HG03439 (cell line): ENCODE results near the gene NOTCH1.

Experiments used
- ATAC-seq: cut with Tn5 transposase; IDR thresholded peaks from one replicate; pipeline ENCODE4 v1.9.1; 2021; ENCODE audit warnings: mild to moderate bottlenecking, moderate library complexity; ENCODE audit not compliant: unreplicated experiment

Gene NOTCH1

DNA sequence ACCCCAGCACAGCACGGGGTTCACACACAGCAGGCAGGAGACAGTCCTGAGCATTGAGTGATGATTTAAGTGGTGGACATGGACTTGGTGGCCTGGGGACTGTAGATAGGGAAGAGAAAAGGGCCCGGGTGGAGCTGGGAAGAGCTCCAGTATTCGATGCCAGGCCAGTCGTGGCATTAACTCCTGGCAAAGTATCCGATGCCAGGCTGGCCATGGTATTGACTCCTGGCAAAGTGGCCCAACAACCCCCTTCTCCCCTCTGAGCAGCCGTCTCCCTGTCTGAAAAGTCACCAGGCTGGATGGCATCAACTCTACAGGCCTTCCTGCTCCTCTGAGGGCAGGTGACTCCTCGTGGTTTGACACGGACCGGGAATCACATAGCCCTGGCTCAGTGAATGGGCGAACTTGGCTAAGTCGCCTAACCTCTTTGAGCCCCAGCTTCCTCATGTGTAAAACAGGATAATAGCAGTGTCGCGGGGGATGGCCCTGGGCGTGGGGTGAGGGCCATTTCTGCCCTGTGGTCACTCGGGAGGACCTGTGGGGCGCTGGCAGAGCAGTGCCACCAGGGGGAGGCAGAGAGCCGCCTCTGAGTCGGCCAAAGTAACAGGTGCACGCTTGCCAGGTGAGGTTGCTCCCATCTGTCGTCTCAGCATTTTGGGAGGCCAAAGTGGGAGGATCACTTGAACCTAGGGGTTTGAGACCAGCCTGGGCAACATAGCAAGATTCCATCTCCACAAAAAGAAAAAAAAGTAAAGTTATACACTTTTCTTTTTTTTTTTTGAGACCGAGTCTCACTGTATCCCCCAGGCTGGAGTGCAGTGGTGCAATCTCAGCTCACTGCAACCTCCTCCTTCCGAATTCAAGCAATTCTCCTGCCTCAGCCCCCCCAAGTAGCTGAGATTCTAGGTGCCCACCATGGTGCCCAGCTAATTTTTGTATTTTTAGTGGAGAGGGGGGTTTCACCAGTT, 57.3 kb downstream of the NOTCH1 start:
- no peak for ATAC-seq

DNA sequence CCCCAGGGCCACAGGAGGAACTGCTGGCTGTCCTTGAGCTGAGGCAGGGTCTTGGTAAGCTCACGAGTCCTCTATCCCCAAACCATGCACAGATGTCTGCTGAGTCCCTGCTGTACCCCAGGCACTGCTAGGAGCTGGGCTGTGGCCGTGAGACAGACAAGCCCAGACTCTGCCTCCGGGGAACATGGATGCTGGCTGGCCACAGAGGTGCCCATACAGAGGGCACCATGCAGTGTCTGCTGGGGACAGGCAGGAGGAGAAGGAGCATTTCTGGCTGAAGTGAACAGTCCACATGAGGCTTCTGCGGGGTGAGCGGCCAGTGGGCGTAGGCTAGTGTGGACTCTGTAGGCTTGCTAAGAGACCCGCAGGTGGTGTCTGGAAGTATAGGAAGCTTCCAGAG, 58.2 kb downstream of the NOTCH1 start:
- no peak for ATAC-seq

DNA sequence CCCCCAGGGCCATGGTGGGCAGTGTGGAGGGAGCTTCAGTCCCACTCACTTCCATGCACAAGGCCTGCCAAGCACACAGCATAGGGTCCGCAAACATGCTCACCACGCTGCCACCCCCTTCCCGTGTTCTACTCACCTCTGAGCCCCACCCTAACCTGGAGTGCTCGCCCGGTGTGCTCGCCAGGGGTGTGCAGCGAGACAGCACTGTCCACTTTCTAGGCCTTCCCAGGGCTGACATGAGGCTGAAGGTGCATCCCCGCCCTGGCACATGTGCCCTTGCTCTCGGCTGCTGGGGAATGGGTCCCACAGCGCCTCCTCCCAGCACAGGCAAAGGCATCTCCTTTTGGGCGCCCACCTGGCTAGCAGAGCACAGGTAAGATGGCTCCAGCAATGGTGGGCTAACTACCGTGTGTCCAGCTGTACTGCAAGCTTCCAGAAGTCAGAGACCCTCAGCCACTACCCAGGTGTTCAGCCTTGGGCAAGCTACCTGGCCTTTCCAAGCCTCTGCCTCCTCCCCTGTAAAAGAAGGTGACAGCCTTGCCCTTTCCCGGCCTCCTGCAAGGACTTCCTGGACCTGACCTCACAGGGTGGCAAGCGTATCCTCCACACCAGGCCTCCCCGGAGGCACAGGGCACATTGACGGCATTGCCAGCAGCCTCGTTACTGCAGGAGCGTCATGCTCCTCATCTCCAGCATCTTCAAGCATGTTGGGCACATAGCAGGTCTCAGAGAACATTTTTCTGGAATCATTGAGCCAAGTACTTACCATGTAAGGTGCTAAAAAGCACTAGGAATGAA, 58.8 kb downstream of the NOTCH1 start:
- ATAC-seq = no peak

DNA sequence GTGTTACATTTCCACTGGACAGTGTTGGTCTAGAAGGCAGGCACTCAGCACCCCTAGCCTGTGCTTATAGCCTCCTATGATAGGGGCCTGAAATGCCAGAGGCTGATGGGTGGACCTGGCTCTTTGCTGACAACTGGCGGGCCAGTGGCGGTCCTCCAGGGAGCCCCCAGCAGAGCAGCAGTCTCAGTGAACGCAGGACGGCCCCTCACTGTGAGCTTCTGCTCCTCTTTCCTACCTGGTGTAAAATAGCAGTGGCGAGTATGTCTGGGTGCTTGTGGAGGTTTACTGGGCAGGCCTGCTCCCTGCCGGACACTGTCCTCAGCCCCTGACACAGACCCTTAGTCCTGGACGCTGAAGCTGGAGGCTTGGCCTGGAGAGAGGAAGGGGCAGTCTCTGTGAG, 59.7 kb downstream of the NOTCH1 start:
- no peak for ATAC-seq

DNA sequence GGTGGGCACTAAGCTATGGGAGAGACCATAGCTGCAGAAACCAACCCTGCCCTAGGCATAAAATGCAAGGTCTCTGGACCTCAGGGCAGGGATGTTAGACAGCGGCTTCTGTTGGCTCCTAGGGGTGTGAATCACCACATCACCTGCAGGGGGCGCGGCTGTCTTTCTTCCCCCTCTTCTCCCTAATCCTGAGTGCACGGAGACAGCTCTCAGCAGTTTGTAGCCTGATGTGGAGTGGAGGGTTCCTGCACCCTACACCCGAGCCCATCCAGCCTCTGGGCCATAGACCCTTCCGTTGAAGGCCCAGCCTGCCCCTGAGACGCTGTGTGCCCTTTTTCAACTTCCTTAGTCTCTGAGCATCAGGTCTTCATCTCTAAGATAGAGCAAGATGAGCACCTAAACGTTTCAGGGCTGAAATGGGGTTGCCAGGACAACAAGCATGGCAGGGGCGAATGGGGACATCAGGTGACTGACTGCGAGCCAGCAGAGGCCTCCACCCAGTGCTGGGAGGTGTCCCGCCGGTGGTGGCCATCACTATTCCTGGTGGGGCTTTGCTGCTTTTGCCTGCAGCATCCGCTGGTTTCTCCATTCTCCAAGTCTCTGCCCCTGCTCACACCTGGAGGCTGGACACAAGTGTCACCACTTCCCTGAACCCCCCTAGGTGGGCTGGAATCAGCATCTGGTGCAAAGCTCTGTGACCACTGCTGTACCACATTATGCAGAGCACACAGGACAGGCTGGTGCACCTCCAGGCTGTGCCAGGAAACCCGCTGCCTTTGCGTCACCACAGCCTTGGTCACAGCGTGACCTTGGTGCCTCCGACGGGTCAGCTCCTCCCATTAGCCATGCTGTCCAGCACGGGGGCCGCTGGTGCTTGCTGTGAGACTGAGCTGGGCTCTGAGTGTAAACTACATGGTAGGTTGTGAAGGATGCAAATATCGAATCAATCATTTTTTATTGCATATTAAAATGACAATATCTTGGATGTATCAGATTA, 60.5 kb downstream of the NOTCH1 start:
- ATAC-seq = no peak

DNA sequence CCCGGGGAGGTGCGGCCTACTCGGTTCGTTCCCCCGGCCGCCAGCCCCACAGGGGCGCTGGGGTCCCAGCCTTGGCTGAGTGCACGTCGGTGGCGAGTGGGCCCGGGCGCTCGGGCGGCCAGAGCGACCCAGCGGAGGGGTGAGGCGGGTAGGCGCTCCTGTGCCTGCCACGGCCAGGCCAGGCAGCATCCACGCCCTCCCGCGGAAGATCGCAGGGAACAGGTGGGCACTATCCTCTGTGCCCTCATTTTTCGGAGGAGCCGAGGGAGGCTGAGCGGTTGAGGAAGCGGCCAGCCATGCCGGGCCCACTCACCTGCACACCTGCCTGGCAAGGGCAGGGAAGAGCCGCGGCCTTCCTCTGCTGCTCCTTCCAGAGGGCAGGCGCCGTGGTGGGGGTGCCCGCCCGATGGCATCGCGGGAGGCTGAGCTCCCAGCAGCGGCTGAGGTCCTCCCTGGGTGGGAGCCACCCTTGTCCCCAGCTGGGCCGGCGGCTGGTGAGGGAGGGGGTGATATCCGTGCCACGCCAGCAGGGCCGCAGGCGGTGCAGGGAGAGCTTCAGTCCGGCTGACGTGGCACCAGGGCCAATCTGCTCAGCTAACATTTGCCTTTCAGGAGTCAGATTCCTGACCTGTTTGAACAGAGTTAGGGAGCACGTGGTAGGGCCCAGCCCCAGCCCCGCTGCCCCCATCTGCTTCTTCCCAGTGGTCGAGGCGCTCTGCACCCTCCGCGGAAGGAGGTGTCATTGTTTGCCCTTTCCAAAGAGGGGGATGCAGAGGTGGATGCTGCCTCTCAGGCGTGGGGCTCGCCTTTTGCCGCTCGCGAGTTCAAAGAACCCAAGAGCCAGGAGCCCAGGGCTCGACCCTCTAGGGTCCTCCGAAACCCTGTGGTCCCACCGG, 61.4 kb downstream of the NOTCH1 start:
- ATAC-seq = no peak

DNA sequence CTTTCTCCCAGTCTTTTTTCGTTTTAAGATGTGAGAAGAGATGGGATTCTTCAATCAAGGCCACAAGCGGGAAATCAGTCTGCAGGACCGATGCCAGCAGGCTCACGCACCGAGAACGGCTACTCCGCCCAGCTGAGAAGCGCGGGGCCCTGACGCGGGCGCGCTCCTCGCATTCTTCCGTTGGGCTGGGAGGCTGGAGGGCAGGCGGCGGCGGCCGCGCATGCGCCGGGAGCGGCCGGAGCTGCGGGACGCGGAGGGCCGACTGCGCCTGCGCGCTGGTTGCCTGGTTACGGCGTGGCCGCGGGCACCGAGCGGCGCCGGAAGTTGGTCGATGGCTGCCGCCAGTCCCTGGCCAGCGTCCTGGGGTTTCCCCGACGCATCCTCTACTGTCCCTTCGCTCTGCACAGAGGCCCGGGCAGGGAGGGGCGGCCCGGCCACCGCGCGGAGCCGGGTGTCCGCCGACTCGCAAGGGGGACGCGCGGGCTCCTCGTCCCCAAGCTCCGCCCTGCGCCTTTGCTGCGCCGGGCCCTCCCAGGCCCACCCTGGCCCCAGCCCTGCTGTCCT, 62.2 kb downstream of the NOTCH1 start:
- ATAC-seq = peak; percentile 57

DNA sequence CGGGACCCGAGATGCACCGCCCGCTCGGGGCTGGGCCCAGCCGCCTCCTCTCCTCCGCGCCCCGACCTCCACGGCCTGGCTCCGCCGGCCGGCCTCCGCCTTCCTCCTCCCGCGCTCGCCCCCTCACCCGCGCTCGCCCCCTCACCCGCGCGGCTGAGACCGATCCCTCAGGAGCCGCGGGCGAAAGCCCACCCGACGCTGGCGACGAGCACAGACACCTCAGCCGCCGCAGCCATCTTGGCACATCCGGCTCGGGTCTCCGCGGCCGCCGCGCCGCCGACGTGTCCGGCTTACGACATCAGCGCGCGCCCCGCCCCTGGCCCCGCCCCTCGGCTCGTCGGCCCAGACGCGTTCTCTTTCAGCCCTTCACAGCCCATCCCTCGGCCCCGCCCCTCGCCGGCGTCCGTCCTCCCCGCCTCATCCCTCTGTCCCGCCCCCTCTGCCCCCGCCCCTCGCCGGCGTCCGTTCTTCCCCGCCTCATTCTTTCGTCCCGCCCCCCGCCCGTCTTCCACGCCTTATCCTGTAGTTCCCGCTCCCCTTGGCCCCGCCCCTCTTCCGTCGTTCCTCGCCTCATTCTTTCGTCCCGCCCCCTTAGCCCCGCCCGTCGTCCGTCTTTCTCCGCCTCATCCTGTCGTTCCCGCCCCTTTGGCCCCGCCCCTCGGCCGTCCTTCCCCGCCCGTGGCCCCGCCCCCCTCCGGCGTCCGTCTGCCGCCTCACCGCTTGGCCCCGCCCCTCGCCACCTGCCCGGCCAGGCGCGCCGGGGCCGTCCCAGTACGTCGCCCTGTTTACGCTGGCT, 62.9 kb downstream of the NOTCH1 start, which contains the start of gene SEC16A:
Gene SEC16A, minus strand, starts transcription at position 248 of the 796 bp plus-strand sequence. CDS start 5,425 bp downstream, outside the sequence.
- ATAC-seq = peak; percentile 55

DNA sequence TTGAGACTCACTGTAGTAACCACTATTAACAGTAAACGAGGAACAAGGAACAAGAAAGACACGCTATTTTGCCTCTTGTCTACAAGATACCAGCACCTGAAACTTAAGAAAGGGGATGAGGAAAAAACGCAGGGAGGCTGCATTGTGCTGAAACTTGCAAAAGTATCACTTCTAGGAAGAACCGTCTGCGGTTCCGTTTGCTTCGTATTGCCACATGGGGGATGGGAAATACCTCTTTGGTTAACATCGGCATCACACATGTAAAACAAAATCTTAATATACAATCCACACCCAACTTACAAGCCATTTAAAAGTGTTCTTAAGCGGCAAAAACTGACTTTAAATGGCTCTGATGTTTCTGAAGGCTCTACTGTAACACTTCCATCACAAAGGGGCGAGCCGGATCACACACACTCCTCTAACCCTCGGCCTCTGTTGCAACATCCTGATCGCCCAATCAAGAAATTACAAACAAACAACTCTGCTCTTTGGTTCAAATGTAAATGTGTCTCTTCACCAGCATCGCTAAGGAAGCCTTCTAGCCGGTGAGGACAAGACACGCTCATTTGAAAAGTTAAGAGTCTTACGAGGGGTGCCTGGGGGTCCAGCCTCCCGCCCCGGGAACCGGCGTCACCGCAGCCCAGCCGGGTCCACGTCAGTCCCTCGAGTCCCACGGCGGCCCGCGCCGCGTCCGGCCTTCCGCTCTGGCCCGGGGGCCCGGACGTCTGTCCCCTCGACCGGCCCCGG, 63.6 kb downstream of the NOTCH1 start:
- ATAC-seq = no peak

DNA sequence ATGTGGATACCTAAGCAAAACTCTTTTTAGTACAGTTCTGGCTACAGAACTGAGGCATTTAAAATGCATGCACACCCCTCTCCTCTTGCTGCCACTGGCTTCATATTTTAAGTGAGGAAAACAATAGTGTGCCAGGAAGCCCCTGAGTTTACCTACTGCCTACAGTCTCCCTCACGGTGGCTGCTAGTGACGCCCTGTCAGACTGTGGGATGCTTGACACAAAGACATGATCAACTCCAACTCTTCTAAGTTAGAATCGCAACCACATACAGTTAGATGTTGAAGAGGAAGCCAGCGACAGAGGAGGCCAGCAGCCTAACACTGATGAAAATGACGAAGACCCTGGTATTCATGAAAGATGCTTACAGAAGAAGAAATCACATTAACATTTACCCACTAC, 64.3 kb downstream of the NOTCH1 start:
- ATAC-seq = no peak

DNA sequence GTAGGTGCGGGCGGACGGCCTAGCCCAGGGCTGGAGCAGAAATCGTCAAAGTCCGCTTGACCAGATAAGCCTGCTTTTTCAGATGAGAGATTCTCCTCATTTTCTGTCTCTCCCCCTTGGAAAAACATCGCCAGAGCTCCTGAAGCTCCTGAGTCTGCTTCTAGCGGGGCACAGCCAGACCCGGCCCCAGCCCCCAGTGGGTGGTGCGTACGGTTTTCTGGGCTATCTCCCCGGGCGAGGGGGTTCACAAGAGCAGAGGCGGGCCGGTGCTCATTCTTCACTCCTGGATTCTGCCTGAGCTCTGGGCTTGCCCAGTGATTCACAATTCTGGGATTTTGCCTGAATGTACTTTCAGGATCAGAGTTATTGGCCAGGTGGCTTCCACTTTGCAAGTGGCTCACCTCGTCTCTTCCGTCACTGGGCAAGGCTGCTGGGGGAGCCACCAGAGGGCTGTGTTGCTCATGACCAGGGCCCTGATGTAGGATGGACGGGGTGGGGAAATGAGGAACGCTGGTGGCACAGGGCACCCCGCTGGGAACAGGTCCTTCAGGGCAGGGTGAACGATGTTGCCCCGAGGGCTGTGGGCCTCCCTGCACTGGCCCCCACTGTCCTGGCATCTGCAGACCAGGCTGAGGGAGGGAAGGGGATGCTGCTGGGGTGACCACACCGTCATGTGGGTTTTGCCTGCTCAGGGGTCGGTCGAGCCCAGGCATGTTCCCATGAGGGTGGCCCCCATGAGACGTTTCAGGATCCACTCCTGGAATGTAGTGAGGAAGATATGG, 69.3 kb downstream of the NOTCH1 start:
- no peak for ATAC-seq

DNA sequence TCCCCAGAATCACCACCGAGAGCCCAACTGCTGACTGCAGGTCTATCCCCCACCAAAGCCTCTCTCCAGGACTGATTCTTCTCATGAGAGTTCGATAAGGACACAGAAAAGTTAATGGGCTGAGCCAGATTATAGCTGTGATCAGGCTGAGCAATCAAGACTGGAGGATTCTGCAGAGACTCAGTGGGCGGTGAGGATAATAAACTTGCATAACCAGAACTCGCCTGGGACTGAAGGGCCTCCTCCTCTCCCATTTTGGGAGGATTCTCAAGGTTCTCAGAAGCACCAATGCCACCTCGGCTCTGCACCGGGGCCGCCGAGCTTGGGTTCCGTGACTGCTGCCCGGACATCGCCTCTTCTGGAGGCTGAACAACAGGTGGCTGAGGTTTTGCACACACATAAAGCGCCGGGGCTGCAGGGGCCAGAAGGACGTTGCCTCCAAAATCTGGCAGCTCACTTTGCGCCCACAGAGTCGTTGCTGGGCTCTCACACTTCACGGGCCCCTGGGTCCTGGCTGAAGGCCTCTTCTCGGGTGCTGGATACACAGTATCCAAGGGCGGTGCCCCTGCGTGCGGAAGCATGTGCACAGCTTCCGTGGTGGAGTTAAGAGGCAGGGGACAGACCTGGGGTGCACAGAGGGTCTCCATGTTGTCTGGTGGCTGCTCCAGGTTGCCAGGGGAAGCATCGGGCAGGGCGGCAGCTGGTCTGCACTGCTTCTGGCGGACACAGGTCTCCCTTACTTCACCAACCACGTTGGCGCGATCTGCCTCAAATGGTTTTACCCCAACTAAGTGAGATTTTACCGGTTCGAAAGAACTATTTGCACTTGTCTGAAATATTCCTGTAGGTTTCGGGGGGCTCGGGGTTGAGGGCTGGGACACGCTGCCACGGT, 70.6 kb downstream of the NOTCH1 start:
- no peak for ATAC-seq

DNA sequence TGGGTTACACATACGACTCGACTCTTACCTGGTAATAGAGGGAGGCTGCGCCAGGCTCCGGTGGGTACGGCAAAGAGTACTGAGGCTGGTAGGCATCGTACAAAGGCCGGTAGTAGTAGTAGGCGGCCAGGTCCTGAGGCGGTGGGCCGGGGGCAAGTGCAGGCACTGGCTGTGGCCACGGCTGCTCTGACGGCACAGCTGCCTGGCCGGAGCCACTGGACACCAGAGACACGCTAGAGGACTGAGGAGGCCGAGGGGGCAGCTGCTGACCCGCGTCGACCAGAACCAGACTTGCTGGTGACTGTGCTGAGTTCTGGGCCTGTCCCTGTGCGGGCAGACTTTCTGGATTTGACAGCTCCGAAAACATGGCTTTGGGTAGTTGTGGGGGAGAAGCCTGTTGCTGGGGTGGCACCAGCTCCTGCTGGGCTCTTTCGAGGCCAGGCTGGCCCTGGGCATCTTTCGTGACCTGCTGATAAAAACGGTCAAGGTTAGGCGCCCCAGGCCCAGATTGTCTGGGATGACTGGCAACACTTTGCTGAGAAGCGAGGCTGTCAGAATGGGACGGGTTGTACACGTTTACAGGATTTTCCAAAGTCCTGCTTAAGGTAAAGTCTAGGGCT, 71.7 kb downstream of the NOTCH1 start:
- no peak for ATAC-seq

DNA sequence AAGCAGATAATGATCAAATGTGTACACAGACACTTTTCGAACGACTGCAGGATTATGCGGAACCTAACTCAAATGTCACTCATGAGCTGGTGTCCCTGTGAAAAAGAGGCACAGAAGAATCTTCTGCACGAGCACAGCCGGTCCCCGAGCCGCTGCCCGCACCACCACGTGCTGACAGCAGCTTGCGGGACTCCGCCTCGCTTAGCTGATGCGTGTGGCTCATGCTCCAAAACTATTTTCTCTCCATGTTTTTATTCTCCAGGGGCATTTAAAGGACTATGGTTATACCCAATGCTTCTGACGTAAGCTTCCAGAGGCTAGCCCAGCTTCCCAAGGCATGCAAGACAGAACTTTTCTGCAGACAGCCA, 72.5 kb downstream of the NOTCH1 start:
- ATAC-seq = no peak

DNA sequence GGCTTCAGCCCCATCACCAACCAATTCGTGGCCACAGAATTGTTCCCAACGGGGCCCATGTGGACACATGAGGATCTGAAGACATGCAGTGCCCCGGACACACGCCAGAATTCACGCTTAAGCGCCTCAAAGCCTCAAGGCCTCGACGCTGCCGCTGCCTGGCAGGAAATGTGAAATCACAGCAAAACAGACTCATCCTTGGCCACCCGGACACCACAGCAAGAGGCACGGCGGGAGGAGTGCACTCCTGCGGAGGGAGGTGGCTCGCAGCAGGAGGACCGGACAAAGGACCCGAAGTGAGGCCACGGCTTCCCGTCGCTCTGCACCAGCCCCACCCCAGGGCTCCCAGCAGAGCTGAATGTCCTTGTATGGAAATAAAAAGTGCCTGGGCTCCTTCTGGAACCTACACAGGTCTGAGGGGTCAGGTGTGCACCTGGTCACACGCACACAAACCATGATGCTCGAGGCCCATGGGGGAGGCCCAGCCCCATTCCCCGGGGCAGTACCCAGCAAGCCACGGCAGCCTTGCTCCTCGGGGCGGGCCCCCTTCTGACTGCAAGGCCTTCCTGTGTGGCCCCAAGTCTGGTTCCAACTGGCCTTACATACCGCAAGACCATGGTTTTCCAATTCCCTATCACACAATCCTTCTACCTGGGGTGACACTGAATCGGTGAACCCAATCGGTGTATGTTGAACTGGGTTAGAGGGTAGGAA, 73.1 kb downstream of the NOTCH1 start:
- ATAC-seq = no peak
